ENCODE results near the gene IFNL1.

- TF ChIP-seq CTCF (IDR thresholded peaks at IDR 0.05 in 4 of 5, conservative IDR thresholded peaks at IDR 0.05 in 1 of 5) (no peak), POLR2A (IDR thresholded peaks at IDR 0.05) (no peak)
Measured at GRCh38 chr19:39301562-39301961, 5.4 kb downstream of the IFNL1 start.
